ENCODE data around the gene MYO18B.

GRCh38 chr22:25970999-25971811 lies 229.2 kb downstream of the MYO18B start:
- TF ChIP-seq EZH2 (IDR thresholded peaks at IDR 0.05; ENCODE audit: borderline replicate concordance, low read length) (no peak), CTCF (conservative IDR thresholded peaks at IDR 0.05 in 1 of 2, IDR thresholded peaks at IDR 0.05 in 1 of 2; ENCODE audit: extremely low read depth in 1 of 2, insufficient read depth in 1 of 2, low read depth in 1 of 2, low read length in 2 of 2) (no peak)

Data from mammary epithelial cell (primary cell).